HG03342 (cell line): ENCODE results near the gene SRP72.
"Not testable (repeated sequence)": the region's sequence is repeated elsewhere in the genome, so short reads cannot be mapped to it uniquely, and the experiment has no call there.

ENCODE experiments used
- ATAC-seq: cut with Tn5 transposase; IDR thresholded peaks from one replicate; pipeline ENCODE4 v1.9.1; 2021; ENCODE audit warnings: mild to moderate bottlenecking, moderate library complexity; ENCODE audit not compliant: unreplicated experiment

The SRP72 gene

GRCh38 chr4:56467284-56468096, at the start of gene SRP72:
TSS of gene SRP72 (plus strand) at chr4:56467617. CDS start at chr4:56467636, 19 bp downstream.
- ATAC-seq, result peak; percentile 92

GRCh38 chr4:56424176-56424575, 43.2 kb upstream of the SRP72 start:
- ATAC-seq, result no peak

GRCh38 chr4:56424697-56425514, 42.5 kb upstream of the SRP72 start:
- no peak for ATAC-seq

- ATAC-seq, result no peak
Observed at GRCh38 chr4:56425518-56425917, 41.9 kb upstream of the SRP72 start.

GRCh38 chr4:56426273-56426672, 41.1 kb upstream of the SRP72 start:
- ATAC-seq, result peak; percentile 96

- ATAC-seq, result no peak
Observed at GRCh38 chr4:56427179-56427578, 40.2 kb upstream of the SRP72 start.

GRCh38 chr4:56430203-56430602, 37.2 kb upstream of the SRP72 start:
- no peak for ATAC-seq

- ATAC-seq, result no peak
Observed at GRCh38 chr4:56433280-56433679, 34.1 kb upstream of the SRP72 start.

GRCh38 chr4:56434599-56435139, 32.7 kb upstream of the SRP72 start:
- peak; percentile 17 for ATAC-seq

GRCh38 chr4:56435140-56435926, 32.1 kb upstream of the SRP72 start, which contains the start of gene PPAT:
TSS of gene PPAT (minus strand) at chr4:56435615. CDS start at chr4:56435477, 138 bp downstream.
- peak; percentile 78 for ATAC-seq

- ATAC-seq, result no peak
Observed at GRCh38 chr4:56438766-56439165, 28.7 kb upstream of the SRP72 start.

- ATAC-seq, result no peak
Observed at GRCh38 chr4:56440983-56441382, 26.4 kb upstream of the SRP72 start.

GRCh38 chr4:56444719-56445118, 22.7 kb upstream of the SRP72 start:
- no peak for ATAC-seq

- ATAC-seq, result no peak
Observed at GRCh38 chr4:56445699-56446098, 21.7 kb upstream of the SRP72 start.

GRCh38 chr4:56448301-56448700, 19.1 kb upstream of the SRP72 start:
- ATAC-seq, result no peak

GRCh38 chr4:56449475-56449874, 17.9 kb upstream of the SRP72 start:
- ATAC-seq, result not testable (repeated sequence)

GRCh38 chr4:56450342-56450741, 17.1 kb upstream of the SRP72 start:
- ATAC-seq, result no peak

- ATAC-seq, result no peak
Observed at GRCh38 chr4:56460085-56460484, 7.3 kb upstream of the SRP72 start.

- ATAC-seq, result no peak
Observed at GRCh38 chr4:56462157-56462556, 5.3 kb upstream of the SRP72 start.

GRCh38 chr4:56463711-56464110, 3.7 kb upstream of the SRP72 start:
- ATAC-seq, result no peak

GRCh38 chr4:56464581-56464980, 2.8 kb upstream of the SRP72 start:
- ATAC-seq, result no peak
